ENCODE results near the gene SUPT4H1. TPM values are rescaled to one million over a fixed set of nuclear protein-coding genes. Genes with fewer than 3 reads are reported as not detected.
A peak's percentile ranks its signal among the peaks of the same experiment; 100 is the strongest.
"Not testable (repeated sequence)": the region's sequence is repeated elsewhere in the genome, so short reads cannot be mapped to it uniquely, and the experiment has no call there.

SUPT4H1 gene
- total RNA-seq (10 to 100 TPM; 51.9 to 65.6 (median 61.6) TPM), polyA plus RNA-seq (69.3 TPM)
- long read RNA-seq, donor 1, transcript SUPT4H1-201 (5 exons, 1,489 nt) = major isoform, 8 of 11 reads
- long read RNA-seq, donor 1, partial matches to known transcripts = 0 of 11 reads
- long read RNA-seq, donor 1, other reads (novel, unspliced or antisense) = 0 of 11 reads
- long read RNA-seq, donor 2, partial matches to known transcripts = 0 of 6 reads
- long read RNA-seq, donor 2, other reads (novel, unspliced or antisense) = 1 of 6 reads
- long read RNA-seq, donor 3, transcript SUPT4H1-201 (5 exons, 1,489 nt) = major isoform, 27 of 41 reads
- long read RNA-seq, donor 3, transcript SUPT4H1-202 (5 exons, 1,643 nt) = minor isoform, 11 of 41 reads
- long read RNA-seq, donor 3, partial matches to known transcripts = 0 of 41 reads
- long read RNA-seq, donor 3, other reads (novel, unspliced or antisense) = 1 of 41 reads
- long read RNA-seq, donor 4, partial matches to known transcripts = 0 of 4 reads
- long read RNA-seq, donor 4, other reads (novel, unspliced or antisense) = 2 of 4 reads

DNA sequence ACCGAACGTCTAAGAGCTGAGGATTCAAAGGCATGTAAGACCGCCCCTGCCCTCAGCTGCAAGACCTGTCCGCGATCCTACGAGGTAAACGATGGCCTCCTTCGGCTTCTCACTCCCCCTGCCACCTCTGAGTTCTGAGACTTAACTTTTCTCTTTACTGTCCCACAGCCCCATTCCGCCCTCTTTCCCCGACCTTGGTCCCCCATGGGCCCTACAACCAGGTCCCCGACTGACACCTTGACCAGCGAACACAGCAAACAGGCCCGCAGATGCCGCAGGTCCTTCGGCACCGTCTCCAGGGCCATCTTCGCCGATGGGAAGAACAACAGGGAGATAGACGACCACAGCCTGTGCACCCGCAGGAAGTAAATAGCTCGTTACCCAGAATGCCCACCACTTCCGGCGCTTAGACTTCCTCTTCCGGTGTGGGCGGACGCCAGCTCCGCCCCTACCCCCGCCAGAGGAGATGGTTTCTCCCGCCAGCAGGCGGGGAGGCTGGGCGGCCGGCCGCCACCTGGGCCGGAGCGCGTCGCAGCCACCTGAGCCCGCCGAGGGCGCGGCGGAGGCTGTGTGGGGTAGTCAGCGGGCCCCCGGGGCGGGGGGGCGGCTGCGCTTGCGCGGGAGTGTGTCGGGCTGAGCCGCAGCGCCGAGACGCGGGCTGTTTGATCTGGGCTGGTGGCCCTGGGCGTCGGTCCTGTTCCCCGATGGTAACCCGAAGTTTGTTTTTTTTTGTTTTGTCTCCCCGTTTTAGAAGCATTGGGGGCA is at the start of gene SUPT4H1:
SUPT4H1 (minus strand) TSS at position 371 of the 765 bp plus-strand sequence; CDS start at position 305, 66 bp downstream.
- WGBS = under 1% methylated on average over 60 of the region's 60 CpGs
- no peaks in the 10 kb centered on the region for H3K9me3 ChIP-seq (ENCODE audit: control insufficient read depth, low read length)
- peak; percentile 86 to 95 (median 93) for DNase-seq
- peak; percentile 98 for ATAC-seq
- peak within 1 kb of the TSS; percentile 92 for H3K27ac ChIP-seq (ENCODE audit: low read length)
- intact Hi-C loops (cut with DNase I) = no loop called here
- peak within 1 kb of the TSS; percentile 84 for H3K4me3 ChIP-seq (ENCODE audit: low read length)
- no peaks in the 10 kb centered on the region for H3K4me1 ChIP-seq (ENCODE audit: control insufficient read depth, insufficient read depth, low read length)
- no peaks in the 10 kb centered on the region for H3K27me3 ChIP-seq (ENCODE audit: control insufficient read depth, insufficient read depth)

GRCh38 chr17:58401287-58401686 is 49.3 kb upstream of the SUPT4H1 start:
- H3K27ac ChIP-seq (ENCODE audit: low read length) = no peak overlapping the region
- intact Hi-C loops (cut with DNase I) = no loop called here
- no peak overlapping the region for H3K4me3 ChIP-seq (ENCODE audit: low read length)
- 75% methylated on average over 2 of the region's 2 CpGs for WGBS
- no peaks in the 10 kb centered on the region for H3K9me3 ChIP-seq (ENCODE audit: control insufficient read depth, low read length)
- DNase-seq = no peak
- no peaks in the 10 kb centered on the region for H3K4me1 ChIP-seq (ENCODE audit: control insufficient read depth, insufficient read depth, low read length)
- no peaks in the 10 kb centered on the region for H3K27me3 ChIP-seq (ENCODE audit: control insufficient read depth, insufficient read depth)
- ATAC-seq = no peak

- intact Hi-C loops (cut with DNase I) = no loop called here
- H3K27me3 ChIP-seq (ENCODE audit: control insufficient read depth, insufficient read depth) = no peaks in the 10 kb centered on the region
- no peaks in the 10 kb centered on the region for H3K9me3 ChIP-seq (ENCODE audit: control insufficient read depth, low read length)
Measured at GRCh38 chr17:58400826-58401225, 48.8 kb upstream of the SUPT4H1 start.

DNA sequence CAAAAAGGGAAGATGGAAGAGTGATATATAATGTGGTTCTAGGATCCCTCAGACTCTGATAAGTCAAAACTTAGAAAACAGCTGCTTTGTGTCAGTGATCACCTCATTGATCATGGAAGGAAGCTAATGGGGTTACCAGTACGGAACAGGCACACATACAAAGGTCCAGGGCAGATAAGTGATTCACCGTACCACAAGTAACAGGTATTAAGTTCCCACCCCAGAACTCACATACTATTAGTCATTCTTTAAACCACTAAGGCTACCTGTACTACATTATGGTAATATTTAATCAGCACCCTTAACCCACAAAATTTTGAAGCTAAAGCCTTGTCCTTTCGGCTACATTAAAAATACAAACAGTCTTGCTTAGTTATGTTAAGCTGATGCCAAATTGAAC is 48.0 kb upstream of the SUPT4H1 start:
- no peak for ATAC-seq
- Histone ChIP-seq H3K4me1 (ENCODE audit: control insufficient read depth, insufficient read depth, low read length) (no peaks in the 10 kb centered on the region), H3K4me3 (ENCODE audit: low read length) (no peak overlapping the region), H3K27me3 (ENCODE audit: control insufficient read depth, insufficient read depth) (no peaks in the 10 kb centered on the region), H3K27ac (ENCODE audit: low read length) (no peak overlapping the region), H3K9me3 (ENCODE audit: control insufficient read depth, low read length) (no peaks in the 10 kb centered on the region)
- 79% methylated on average over 3 of the region's 3 CpGs for WGBS
- intact Hi-C loops (cut with DNase I) = no loop called here
- DNase-seq = no peak

More at GRCh38 chr17:58400826-58401225, 48.8 kb upstream of the SUPT4H1 start:
- no peak for DNase-seq
- Histone ChIP-seq H3K4me1 (ENCODE audit: control insufficient read depth, insufficient read depth, low read length) (no peaks in the 10 kb centered on the region), H3K27ac (ENCODE audit: low read length) (no peak overlapping the region), H3K4me3 (ENCODE audit: low read length) (no peak overlapping the region)
- no peak for ATAC-seq

DNA sequence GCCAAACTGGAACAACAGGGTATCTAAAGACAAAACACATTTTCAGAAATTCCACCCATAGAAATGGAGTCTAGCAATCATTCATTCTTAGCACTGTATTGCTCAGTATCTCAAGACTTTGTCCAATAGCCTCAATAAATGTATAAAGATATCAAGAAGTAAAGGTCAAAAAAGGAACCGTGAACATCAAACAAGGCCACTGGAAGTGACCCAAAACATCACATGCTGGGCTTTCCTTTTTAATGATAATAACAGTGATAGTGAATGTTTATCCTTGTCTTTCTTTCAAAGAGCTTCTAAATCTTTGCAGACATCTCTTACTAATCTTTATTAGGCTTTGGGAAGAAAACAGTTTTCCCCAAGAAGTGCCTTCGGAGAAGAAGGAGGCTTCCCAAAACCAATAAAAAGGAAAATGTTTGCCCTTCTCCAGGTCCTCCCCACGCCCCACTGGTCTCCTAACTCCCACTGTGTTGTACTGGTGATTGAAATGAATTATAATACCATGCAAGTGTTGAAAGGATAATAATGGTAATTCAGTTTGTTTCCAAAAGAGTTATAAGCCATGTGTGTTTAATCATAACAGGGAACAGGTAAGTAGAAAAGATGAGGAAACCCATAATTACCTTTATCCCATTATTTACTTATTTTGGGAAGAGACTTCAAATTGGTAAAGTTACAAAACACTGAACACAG is 46.7 kb upstream of the SUPT4H1 start:
- WGBS = 52% methylated on average over 3 of the region's 3 CpGs
- intact Hi-C loops (cut with DNase I) = no loop called here
- Histone ChIP-seq H3K9me3 (ENCODE audit: control insufficient read depth, low read length) (no peaks in the 10 kb centered on the region), H3K27ac (ENCODE audit: low read length) (no peak overlapping the region), H3K4me3 (ENCODE audit: low read length) (no peak overlapping the region), H3K4me1 (ENCODE audit: control insufficient read depth, insufficient read depth, low read length) (no peaks in the 10 kb centered on the region), H3K27me3 (ENCODE audit: control insufficient read depth, insufficient read depth) (no peaks in the 10 kb centered on the region)
- ATAC-seq (no peak), DNase-seq (no peak)

- H3K9me3 ChIP-seq (ENCODE audit: control insufficient read depth, low read length); H3K27me3 ChIP-seq (ENCODE audit: control insufficient read depth, insufficient read depth); DNase-seq; H3K4me1 ChIP-seq (ENCODE audit: control insufficient read depth, insufficient read depth, low read length); ATAC-seq; H3K27ac ChIP-seq (ENCODE audit: low read length); intact Hi-C loops (cut with DNase I); H3K4me3 ChIP-seq (ENCODE audit: low read length): not testable (repeated sequence)
- 82% methylated on average over 5 of the region's 5 CpGs for WGBS
Measured at GRCh38 chr17:58397421-58397820, 45.4 kb upstream of the SUPT4H1 start.

DNA sequence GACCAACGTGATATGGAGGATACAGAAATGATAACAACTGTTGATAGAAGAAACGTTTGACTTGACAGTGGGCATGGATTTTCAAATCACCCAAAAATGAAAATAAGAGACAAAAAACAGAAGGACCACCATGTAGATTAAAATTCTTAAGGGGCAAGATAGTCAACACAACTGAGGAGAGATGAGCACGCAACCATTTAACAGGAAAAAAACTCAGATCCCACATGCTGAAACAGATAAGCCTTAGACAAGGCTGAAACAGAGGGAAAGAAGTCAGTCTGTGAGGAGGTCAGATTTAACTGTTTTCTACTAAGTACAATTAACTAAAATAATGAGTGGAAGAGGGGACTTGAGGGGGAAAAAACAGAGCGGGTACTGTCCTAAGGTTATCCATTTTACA is 44.2 kb upstream of the SUPT4H1 start:
- H3K27ac ChIP-seq (ENCODE audit: low read length) = no peak overlapping the region
- intact Hi-C loops (cut with DNase I) = no loop called here
- no peak for DNase-seq
- no peaks in the 10 kb centered on the region for H3K4me1 ChIP-seq (ENCODE audit: control insufficient read depth, insufficient read depth, low read length)
- 41% methylated on average over 4 of the region's 4 CpGs for WGBS
- H3K9me3 ChIP-seq (ENCODE audit: control insufficient read depth, low read length) = no peaks in the 10 kb centered on the region
- H3K27me3 ChIP-seq (ENCODE audit: control insufficient read depth, insufficient read depth) = no peaks in the 10 kb centered on the region
- H3K4me3 ChIP-seq (ENCODE audit: low read length) = no peak overlapping the region
- ATAC-seq = no peak

DNA sequence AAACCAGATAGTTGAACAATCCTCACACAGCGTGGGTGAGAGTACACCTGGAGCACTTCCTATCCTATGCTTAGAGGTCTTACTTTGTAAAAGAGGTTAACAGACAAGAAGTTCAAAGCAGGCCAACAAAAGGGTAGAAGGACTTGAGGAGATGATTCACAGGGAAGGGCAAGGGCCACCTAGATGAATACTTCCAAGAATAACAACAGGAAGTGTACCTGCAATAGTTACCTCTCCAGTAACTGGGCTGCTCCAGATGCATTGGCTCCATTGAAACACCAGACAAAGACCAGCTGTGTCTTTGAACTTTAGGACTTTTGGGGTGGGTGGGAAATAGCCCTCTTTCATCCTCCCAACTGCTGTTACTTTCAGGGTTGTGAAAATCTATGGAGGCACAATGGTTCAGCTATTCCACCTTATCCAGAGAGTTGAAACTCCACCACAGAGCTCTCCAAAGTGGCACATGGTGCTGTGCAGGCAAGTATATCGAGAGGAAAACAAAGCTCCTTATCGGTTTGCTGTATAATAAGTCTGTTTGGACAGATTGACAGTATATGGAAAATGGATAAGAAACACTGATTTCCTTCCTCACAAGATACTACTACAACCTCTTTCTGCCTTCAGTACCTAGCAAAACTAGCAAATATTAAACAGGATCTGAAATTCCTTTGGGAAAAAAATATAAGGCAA is 42.7 kb upstream of the SUPT4H1 start:
- WGBS = 82% methylated on average over 3 of the region's 3 CpGs
- DNase-seq (no peak), ATAC-seq (no peak)
- H3K4me3 ChIP-seq (ENCODE audit: low read length) = no peak overlapping the region
- H3K4me1 ChIP-seq (ENCODE audit: control insufficient read depth, insufficient read depth, low read length) = no peaks in the 10 kb centered on the region
- no peak overlapping the region for H3K27ac ChIP-seq (ENCODE audit: low read length)
- intact Hi-C loops (cut with DNase I) = no loop called here
- no peaks in the 10 kb centered on the region for H3K9me3 ChIP-seq (ENCODE audit: control insufficient read depth, low read length)
- no peaks in the 10 kb centered on the region for H3K27me3 ChIP-seq (ENCODE audit: control insufficient read depth, insufficient read depth)

- intact Hi-C loops (cut with DNase I) = no loop called here
- Histone ChIP-seq H3K27me3 (ENCODE audit: control insufficient read depth, insufficient read depth) (no peaks in the 10 kb centered on the region), H3K4me3 (ENCODE audit: low read length) (no peak overlapping the region), H3K9me3 (ENCODE audit: control insufficient read depth, low read length) (no peaks in the 10 kb centered on the region), H3K4me1 (ENCODE audit: control insufficient read depth, insufficient read depth, low read length) (no peaks in the 10 kb centered on the region), H3K27ac (ENCODE audit: low read length) (no peak overlapping the region)
- 23% methylated on average over 10 of the region's 10 CpGs for WGBS
- ATAC-seq (peak in 1 of 2 donors; percentile 70), DNase-seq (no peak)
Measured at GRCh38 chr17:58391302-58391984, 39.4 kb upstream of the SUPT4H1 start.

DNA sequence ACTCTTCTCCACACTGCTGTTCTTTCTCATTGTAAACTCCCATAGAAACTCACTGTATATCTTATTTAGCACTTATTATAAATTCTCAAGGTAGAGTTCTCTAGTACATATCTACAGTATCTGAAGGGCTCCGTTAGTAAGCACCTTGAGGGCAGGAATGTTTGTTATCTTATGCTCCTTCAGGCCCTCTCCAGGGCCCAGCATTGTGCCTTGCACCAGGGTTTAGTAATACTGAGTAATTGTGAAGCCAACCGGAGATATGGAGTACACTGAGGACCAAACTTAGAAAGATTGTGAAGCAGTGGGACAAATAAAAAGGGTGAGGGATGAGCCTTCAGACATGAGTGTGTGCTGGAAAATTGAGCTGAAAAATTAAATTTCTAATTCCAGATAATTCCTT is 38.9 kb upstream of the SUPT4H1 start:
- Histone ChIP-seq H3K27me3 (ENCODE audit: control insufficient read depth, insufficient read depth) (no peaks in the 10 kb centered on the region), H3K4me3 (ENCODE audit: low read length) (no peak overlapping the region), H3K9me3 (ENCODE audit: control insufficient read depth, low read length) (no peaks in the 10 kb centered on the region), H3K27ac (ENCODE audit: low read length) (no peak overlapping the region), H3K4me1 (ENCODE audit: control insufficient read depth, insufficient read depth, low read length) (no peaks in the 10 kb centered on the region)
- 70% methylated on average over 2 of the region's 2 CpGs for WGBS
- no peak for DNase-seq
- no peak for ATAC-seq
- intact Hi-C loops (cut with DNase I) = no loop called here
